K562 (cell line): ENCODE measurements around the gene CHRNA9. TPM values are rescaled to one million over a fixed set of nuclear protein-coding genes. Genes with fewer than 3 reads are reported as not detected.

Source experiments
- CTBP1 ChIP-seq: fragments of 450-650 bp; IDR thresholded peaks from 2 replicates; pipeline ENCODE4 v1.6.1; 2016; ENCODE audit warnings: borderline replicate concordance
- DPF2 ChIP-seq: fragments of 450-650 bp; IDR thresholded peaks from 2 replicates; pipeline ENCODE4 v1.6.1; 2016
- EHMT2 ChIP-seq: fragments of 450-650 bp; IDR thresholded peaks from 2 replicates; pipeline ENCODE4 v1.6.1; 2018; ENCODE audit warnings: antibody characterized with exemption
- HIVEP1 ChIP-seq: fragments of 250-450 bp; sonication (Bioruptor Pico); IDR thresholded peaks from 2 replicates; pipeline ENCODE4 v1.4.0; 2020; ENCODE audit warnings: mild to moderate bottlenecking
- HLTF ChIP-seq: fragments of 450-650 bp; IDR thresholded peaks from 2 replicates; pipeline ENCODE4 v1.6.1; 2016
- IRF2 ChIP-seq: sonication (generic); formaldehyde crosslinking; IDR thresholded peaks from 2 replicates; pipeline ENCODE4 v1.8.1; 2022; ENCODE audit warnings: mild to moderate bottlenecking, missing genetic modification reagents
- KAT8 ChIP-seq: fragments of 450-650 bp; IDR thresholded peaks from 2 replicates; pipeline ENCODE4 v1.6.1; 2016; ENCODE audit warnings: low read depth, mild to moderate bottlenecking
- L3MBTL2 ChIP-seq: fragments of 450-650 bp; IDR thresholded peaks from 2 replicates; pipeline ENCODE4 v1.6.1; 2016; ENCODE audit warnings: mild to moderate bottlenecking, moderate library complexity
- MAFG ChIP-seq: fragments of 450-650 bp; conservative IDR thresholded peaks from 2 replicates; pipeline ENCODE4 v1.6.1; 2016; ENCODE audit warnings: missing genetic modification characterization, missing compliant biosample characterization
- MYC ChIP-seq, 2 experiments: fragments of 250-450 bp in 1 of 2; sonication (Bioruptor Pico) in 1 of 2; IDR thresholded peaks; 2 replicates each; pipeline versions ENCODE4 v1.5.1 to v1.6.1; 2012 to 2021; ENCODE audit warnings: low read depth in 2 of 2, borderline replicate concordance in 1 of 2, improper control_type of control experiment in 1 of 2, low read length in 1 of 2, mild to moderate bottlenecking in 1 of 2, moderate library complexity in 1 of 2
- RAD51 ChIP-seq: fragments of 450-650 bp; IDR thresholded peaks from 2 replicates; pipeline ENCODE4 v1.7.1; 2016; ENCODE audit warnings: low read depth, mild to moderate bottlenecking, borderline replicate concordance
- RBM25 ChIP-seq: fragments of 200-400 bp; formaldehyde crosslinking; IDR thresholded peaks from 2 replicates; pipeline ENCODE4 v1.6.1; 2018; ENCODE audit warnings: low read length, low read depth, moderate library complexity; ENCODE audit not compliant: severe bottlenecking
- SLC30A9 ChIP-seq: fragments of 250-450 bp; sonication (Bioruptor Pico); IDR thresholded peaks from 2 replicates; pipeline ENCODE4 v1.8.0; 2022; ENCODE audit warnings: mild to moderate bottlenecking, moderate library complexity
- SOX6 ChIP-seq: fragments of 450-650 bp; IDR thresholded peaks from 2 replicates; pipeline ENCODE4 v1.6.1; 2014; ENCODE audit warnings: mild to moderate bottlenecking
- SRSF1 ChIP-seq: fragments of 200-400 bp; formaldehyde crosslinking; IDR thresholded peaks from 2 replicates; pipeline ENCODE4 v1.6.1; 2017; ENCODE audit warnings: mild to moderate bottlenecking, low read depth, low read length, moderate library complexity
- TBL1XR1 ChIP-seq, 2 experiments: IDR thresholded peaks; 2 replicates each; pipeline ENCODE4 v1.6.1; 2012; ENCODE audit warnings: improper control_type of control experiment in 2 of 2, low read length in 2 of 2, mild to moderate bottlenecking in 1 of 2
- ZNF57 ChIP-seq: fragments of 450-650 bp; formaldehyde crosslinking; IDR thresholded peaks from 2 replicates; pipeline ENCODE4 v1.4.0; 2020; ENCODE audit warnings: mild to moderate bottlenecking, moderate library complexity
- ZNF644 ChIP-seq: fragments of 200-800 bp; sonication (Bioruptor generic); IDR thresholded peaks from 2 replicates; pipeline ENCODE4 v1.6.1; 2016; ENCODE audit warnings: low read depth, missing genetic modification characterization, missing compliant biosample characterization
- ZNF785 ChIP-seq: fragments of 250-450 bp; sonication (Bioruptor Pico); IDR thresholded peaks from 2 replicates; pipeline ENCODE4 v1.4.0; 2020; ENCODE audit warnings: mild to moderate bottlenecking
- polyA plus RNA-seq, 8 experiments: library from polyadenylated mRNA; depleted of rRNA in 4 of 8; stranded (reverse) in 5 of 8; unstranded in 3 of 8; fragments of >200 nt; fragmentation: Nextera tagmentation in 2 of 8; fragmentation: Illumina TruSeq in 1 of 8; extraction: Ambion mirVana in 2 of 8; extraction: Trizol in 1 of 8; gene quantifications; 2 replicates each; pipeline versions ENCODE4 v1.2.1 to v1.2.3, GENCODE V29; 2011 to 2014; ENCODE audit warnings: inconsistent platforms in 1 of 8, missing spikeins in 1 of 8
- total RNA-seq, 7 experiments: library from RNA; depleted of rRNA in 6 of 7; stranded (reverse); fragments of >200 nt in 6 of 7; fragmentation: Illumina TruSeq in 2 of 7; extraction: Trizol in 2 of 7; gene quantifications; 2 replicates each; pipeline versions ENCODE4 v1.2.1 to v1.2.3, GENCODE V29; 2011 to 2021; ENCODE audit warnings: low replicate concordance in 1 of 7
- TF ChIP-seq, protein P1 (sequence below): sonication (generic); formaldehyde crosslinking; IDR thresholded peaks from 2 replicates; pipeline ENCODE4 v1.8.0; 2023; ENCODE audit warnings: missing genetic modification reagents, mild to moderate bottlenecking, borderline replicate concordance
- TF ChIP-seq, protein P2 (sequence below): fragments of 250-450 bp; sonication (Bioruptor Pico); IDR thresholded peaks from 2 replicates; pipeline ENCODE4 v1.8.0; 2021; ENCODE audit warnings: moderate library complexity, mild to moderate bottlenecking, inconsistent platforms
- TF ChIP-seq, protein P3 (sequence below): fragments of 450-650 bp; IDR thresholded peaks from 2 replicates; pipeline ENCODE4 v1.6.1; 2018; ENCODE audit warnings: mild to moderate bottlenecking, low read depth; ENCODE audit not compliant: partially characterized antibody
- TF ChIP-seq, protein P4 (sequence below): sonication (generic); formaldehyde crosslinking; IDR thresholded peaks from 2 replicates; pipeline ENCODE4 v1.8.0; 2022; ENCODE audit warnings: missing genetic modification reagents, mild to moderate bottlenecking, moderate library complexity, borderline replicate concordance

CHRNA9 gene
- total and polyA plus RNA-seq, 9 of the 15 experiments (the other 6 are each of a cell fraction or from before 2014, with no cell fraction given): not detected

- TF ChIP-seq, protein P1, sequence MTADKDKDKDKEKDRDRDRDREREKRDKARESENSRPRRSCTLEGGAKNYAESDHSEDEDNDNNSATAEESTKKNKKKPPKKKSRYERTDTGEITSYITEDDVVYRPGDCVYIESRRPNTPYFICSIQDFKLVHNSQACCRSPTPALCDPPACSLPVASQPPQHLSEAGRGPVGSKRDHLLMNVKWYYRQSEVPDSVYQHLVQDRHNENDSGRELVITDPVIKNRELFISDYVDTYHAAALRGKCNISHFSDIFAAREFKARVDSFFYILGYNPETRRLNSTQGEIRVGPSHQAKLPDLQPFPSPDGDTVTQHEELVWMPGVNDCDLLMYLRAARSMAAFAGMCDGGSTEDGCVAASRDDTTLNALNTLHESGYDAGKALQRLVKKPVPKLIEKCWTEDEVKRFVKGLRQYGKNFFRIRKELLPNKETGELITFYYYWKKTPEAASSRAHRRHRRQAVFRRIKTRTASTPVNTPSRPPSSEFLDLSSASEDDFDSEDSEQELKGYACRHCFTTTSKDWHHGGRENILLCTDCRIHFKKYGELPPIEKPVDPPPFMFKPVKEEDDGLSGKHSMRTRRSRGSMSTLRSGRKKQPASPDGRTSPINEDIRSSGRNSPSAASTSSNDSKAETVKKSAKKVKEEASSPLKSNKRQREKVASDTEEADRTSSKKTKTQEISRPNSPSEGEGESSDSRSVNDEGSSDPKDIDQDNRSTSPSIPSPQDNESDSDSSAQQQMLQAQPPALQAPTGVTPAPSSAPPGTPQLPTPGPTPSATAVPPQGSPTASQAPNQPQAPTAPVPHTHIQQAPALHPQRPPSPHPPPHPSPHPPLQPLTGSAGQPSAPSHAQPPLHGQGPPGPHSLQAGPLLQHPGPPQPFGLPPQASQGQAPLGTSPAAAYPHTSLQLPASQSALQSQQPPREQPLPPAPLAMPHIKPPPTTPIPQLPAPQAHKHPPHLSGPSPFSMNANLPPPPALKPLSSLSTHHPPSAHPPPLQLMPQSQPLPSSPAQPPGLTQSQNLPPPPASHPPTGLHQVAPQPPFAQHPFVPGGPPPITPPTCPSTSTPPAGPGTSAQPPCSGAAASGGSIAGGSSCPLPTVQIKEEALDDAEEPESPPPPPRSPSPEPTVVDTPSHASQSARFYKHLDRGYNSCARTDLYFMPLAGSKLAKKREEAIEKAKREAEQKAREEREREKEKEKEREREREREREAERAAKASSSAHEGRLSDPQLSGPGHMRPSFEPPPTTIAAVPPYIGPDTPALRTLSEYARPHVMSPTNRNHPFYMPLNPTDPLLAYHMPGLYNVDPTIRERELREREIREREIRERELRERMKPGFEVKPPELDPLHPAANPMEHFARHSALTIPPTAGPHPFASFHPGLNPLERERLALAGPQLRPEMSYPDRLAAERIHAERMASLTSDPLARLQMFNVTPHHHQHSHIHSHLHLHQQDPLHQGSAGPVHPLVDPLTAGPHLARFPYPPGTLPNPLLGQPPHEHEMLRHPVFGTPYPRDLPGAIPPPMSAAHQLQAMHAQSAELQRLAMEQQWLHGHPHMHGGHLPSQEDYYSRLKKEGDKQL (CRISPR knock-in tag): no peak
- TF ChIP-seq TBL1XR1 (IDR thresholded peaks at IDR 0.05; ENCODE audit: low read length in 2 of 2): peak in 1 of 2 experiments; percentile 54; a peak in 1 of 4 replicates
- TF ChIP-seq ZNF644 (tag): no peak
- TF ChIP-seq, protein P2, sequence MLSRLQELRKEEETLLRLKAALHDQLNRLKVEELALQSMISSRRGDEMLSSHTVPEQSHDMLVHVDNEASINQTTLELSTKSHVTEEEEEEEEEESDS (CRISPR knock-in tag): no peak
- TF ChIP-seq ZNF57: no peak
- no peak for TF ChIP-seq RBM25
- TF ChIP-seq, protein P3, sequence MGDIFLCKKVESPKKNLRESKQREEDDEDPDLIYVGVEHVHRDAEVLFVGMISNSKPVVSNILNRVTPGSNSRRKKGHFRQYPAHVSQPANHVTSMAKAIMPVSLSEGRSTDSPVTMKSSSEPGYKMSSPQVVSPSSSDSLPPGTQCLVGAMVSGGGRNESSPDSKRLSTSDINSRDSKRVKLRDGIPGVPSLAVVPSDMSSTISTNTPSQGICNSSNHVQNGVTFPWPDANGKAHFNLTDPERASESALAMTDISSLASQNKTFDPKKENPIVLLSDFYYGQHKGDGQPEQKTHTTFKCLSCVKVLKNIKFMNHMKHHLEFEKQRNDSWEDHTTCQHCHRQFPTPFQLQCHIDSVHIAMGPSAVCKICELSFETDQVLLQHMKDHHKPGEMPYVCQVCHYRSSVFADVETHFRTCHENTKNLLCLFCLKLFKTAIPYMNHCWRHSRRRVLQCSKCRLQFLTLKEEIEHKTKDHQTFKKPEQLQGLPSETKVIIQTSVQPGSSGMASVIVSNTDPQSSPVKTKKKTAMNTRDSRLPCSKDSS: no peak
- no peak for TF ChIP-seq IRF2
- TF ChIP-seq RAD51: peak; percentile 95
- no peak for TF ChIP-seq SRSF1
- TF ChIP-seq, protein P4, sequence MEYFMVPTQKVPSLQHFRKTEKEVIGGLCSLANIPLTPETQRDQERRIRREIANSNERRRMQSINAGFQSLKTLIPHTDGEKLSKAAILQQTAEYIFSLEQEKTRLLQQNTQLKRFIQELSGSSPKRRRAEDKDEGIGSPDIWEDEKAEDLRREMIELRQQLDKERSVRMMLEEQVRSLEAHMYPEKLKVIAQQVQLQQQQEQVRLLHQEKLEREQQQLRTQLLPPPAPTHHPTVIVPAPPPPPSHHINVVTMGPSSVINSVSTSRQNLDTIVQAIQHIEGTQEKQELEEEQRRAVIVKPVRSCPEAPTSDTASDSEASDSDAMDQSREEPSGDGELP (CRISPR knock-in tag): no peak
- peak; percentile 89 for TF ChIP-seq EHMT2
- TF ChIP-seq KAT8: no peak
- peak; percentile 44; the same call in 1 of the 2 replicates for TF ChIP-seq L3MBTL2
- no peak for TF ChIP-seq SLC30A9 (CRISPR knock-in tag)
- no peak for TF ChIP-seq MAFG (tag)
- 0 out of 2 replicates have a peak, but pooled peaks have one; percentile 29 for TF ChIP-seq HIVEP1
- TF ChIP-seq ZNF785 (CRISPR knock-in tag): no peak
- TF ChIP-seq DPF2: peak; percentile 80
- TF ChIP-seq CTBP1: peak; percentile 89
- TF ChIP-seq HLTF: no peak
- no peak for TF ChIP-seq MYC (IDR thresholded peaks at IDR 0.05; ENCODE audit: low read depth, low read length)
- no peak for TF ChIP-seq MYC (CRISPR knock-in tag; IDR thresholded peaks at IDR 0.05; ENCODE audit: borderline replicate concordance, low read depth)
- TF ChIP-seq SOX6: peak; percentile 95
Observed at GRCh38 chr4:40292313-40292759, 42.8 kb upstream of the CHRNA9 start (continued).
